CD14-positive monocyte (primary cell): ENCODE data around the gene BMP2. TPM values are rescaled to one million over a fixed set of nuclear protein-coding genes. Genes with fewer than 3 reads are reported as not detected.

Experiments used
- DNase-seq, 3 donors: peaks; one replicate each; pipeline ENCODE4 v3.0.0-alpha.2; 2011 to 2022
- H2AFZ ChIP-seq: 2 replicates; pipeline ENCODE4 v1.6.0; 2012; ENCODE audit warnings: mild to moderate bottlenecking, low read depth, low read length, inconsistent platforms; ENCODE audit not compliant: insufficient read depth, poor library complexity, severe bottlenecking
- H3K27ac ChIP-seq, 2 donors: 1 replicate in 1 of 2; 2 replicates in 1 of 2; pipeline ENCODE4 v1.5.1; 2012 to 2013; ENCODE audit warnings: low read length in 2 of 2, control low read depth in 1 of 2, inconsistent platforms in 1 of 2, low read depth in 1 of 2, mild to moderate bottlenecking in 1 of 2
- H3K27me3 ChIP-seq, 2 donors: one replicate each; pipeline versions ENCODE4 v1.6.0 to v1.6.1; 2011 to 2013; ENCODE audit warnings: low read length in 2 of 2; ENCODE audit not compliant: control insufficient read depth in 2 of 2, insufficient read depth in 2 of 2
- H3K36me3 ChIP-seq, 2 donors: replicated peaks in 1 of 2; 1 replicate in 1 of 2; 2 replicates in 1 of 2; pipeline versions ENCODE4 v1.5.1 to v1.6.1; 2012 to 2013; ENCODE audit warnings: low read length in 2 of 2, control low read depth in 1 of 2, inconsistent platforms in 1 of 2, mild to moderate bottlenecking in 1 of 2; ENCODE audit not compliant: insufficient read depth in 2 of 2, control insufficient read depth in 1 of 2
- H3K4me1 ChIP-seq, 2 donors: 1 replicate in 1 of 2; 2 replicates in 1 of 2; pipeline versions ENCODE4 v1.5.1 to v1.6.1; 2012 to 2013; ENCODE audit warnings: low read length in 2 of 2, control low read depth in 1 of 2, inconsistent platforms in 1 of 2, mild to moderate bottlenecking in 1 of 2, moderate library complexity in 1 of 2; ENCODE audit not compliant: insufficient read depth in 2 of 2, control insufficient read depth in 1 of 2
- H3K4me2 ChIP-seq: replicated peaks from 2 replicates; pipeline ENCODE3; 2012; ENCODE audit warnings: low read length, moderate library complexity, mild to moderate bottlenecking; ENCODE audit not compliant: poor library complexity, severe bottlenecking; ENCODE audit errors: extremely low read depth
- H3K4me3 ChIP-seq, 3 experiments: fragments of 200-600 bp in 1 of 3; sonication (generic) in 1 of 3; replicated peaks in 1 of 3; 1 replicate in 2 of 3; 2 replicates in 1 of 3; pipeline ENCODE4 v1.5.1; 2011 to 2013; ENCODE audit warnings: low read length in 3 of 3, mild to moderate bottlenecking in 3 of 3, control low read depth in 2 of 3, low read depth in 2 of 3, inconsistent platforms in 1 of 3, moderate library complexity in 1 of 3
- H3K79me2 ChIP-seq: 2 replicates; pipeline ENCODE4 v1.6.0; 2012; ENCODE audit warnings: mild to moderate bottlenecking, control low read depth, inconsistent platforms, low read length, moderate library complexity; ENCODE audit not compliant: insufficient read depth
- H3K9ac ChIP-seq: 2 replicates; pipeline ENCODE4 v1.6.0; 2017; ENCODE audit warnings: low read length, mild to moderate bottlenecking; ENCODE audit not compliant: insufficient read depth, poor library complexity, severe bottlenecking
- H3K9me3 ChIP-seq, 2 donors: replicated peaks in 1 of 2; 1 replicate in 1 of 2; 2 replicates in 1 of 2; pipeline versions ENCODE4 v1.5.1 to v1.6.1; 2012 to 2013; ENCODE audit warnings: low read length in 2 of 2, control low read depth in 1 of 2; ENCODE audit not compliant: control insufficient read depth in 1 of 2, insufficient read depth in 1 of 2
- H4K20me1 ChIP-seq: 2 replicates; pipeline ENCODE4 v1.6.0; 2012; ENCODE audit warnings: mild to moderate bottlenecking, low read length, control low read depth, moderate library complexity; ENCODE audit not compliant: insufficient read depth
- H3K27ac Mint-ChIP-seq, 7 donors: one replicate each; pipeline ENCODE4 v1.8.0; 2020; ENCODE audit warnings: mild to moderate bottlenecking in 7 of 7, mixed read lengths in 7 of 7, moderate library complexity in 6 of 7, inconsistent platforms in 2 of 7
- H3K27me3 Mint-ChIP-seq, 3 donors: one replicate each; pipeline ENCODE4 v1.8.0; 2021 to 2022; ENCODE audit warnings: low read depth in 3 of 3, mild to moderate bottlenecking in 3 of 3, mixed read lengths in 3 of 3, moderate library complexity in 3 of 3, inconsistent platforms in 1 of 3
- H3K36me3 Mint-ChIP-seq, 2 donors: one replicate each; pipeline ENCODE4 v1.8.0; 2020; ENCODE audit warnings: mixed read lengths in 2 of 2, inconsistent platforms in 1 of 2, mild to moderate bottlenecking in 1 of 2
- H3K4me1 Mint-ChIP-seq: one replicate; pipeline ENCODE4 v1.8.0; 2020; ENCODE audit warnings: mild to moderate bottlenecking, mixed read lengths
- H3K4me3 Mint-ChIP-seq, 2 donors: one replicate each; pipeline ENCODE4 v1.8.0; 2020; ENCODE audit warnings: mild to moderate bottlenecking in 2 of 2, mixed read lengths in 2 of 2, moderate library complexity in 1 of 2
- H3K9me3 Mint-ChIP-seq, 7 donors: one replicate each; pipeline ENCODE4 v1.8.0; 2020 to 2022; ENCODE audit warnings: mixed read lengths in 7 of 7, mild to moderate bottlenecking in 6 of 7, moderate library complexity in 6 of 7, inconsistent platforms in 2 of 7
- WGBS: methylation state at CpG from one replicate; pipeline ENCODE4 v1.1.5; 2013; ENCODE audit warnings: missing lambda C conversion rate; ENCODE audit not compliant: insufficient coverage; 5-methylcytosine and 5-hydroxymethylcytosine counted together
- intact Hi-C, 2 donors: fragments of 100-400 bp; cut with micrococcal nuclease; formaldehyde crosslinking; loops; one replicate each; pipeline versions ENCODE4 v1.15.0 to v1.15.1; 2023
- polyA plus RNA-seq, 3 donors: library from polyadenylated mRNA; depleted of rRNA in 1 of 3; unstranded in 2 of 3; stranded (reverse) in 1 of 3; fragments of 300-500 nt in 2 of 3; fragments of >200 nt in 1 of 3; fragmentation: Illumina TruSeq in 2 of 3; gene quantifications; 1 replicate in 2 of 3; 2 replicates in 1 of 3; pipeline ENCODE4 v1.2.3, GENCODE V29; 2012 to 2021
- TF ChIP-seq, protein P1 (sequence below): fragments of 200-600 bp; IDR thresholded peaks from one replicate; pipeline ENCODE4 v1.8.0; 2022; ENCODE audit warnings: antibody characterized with exemption, mild to moderate bottlenecking

The BMP2 gene
- polyA plus RNA-seq, 3 donors, result 0.07 TPM; not detected in 2

DNA sequence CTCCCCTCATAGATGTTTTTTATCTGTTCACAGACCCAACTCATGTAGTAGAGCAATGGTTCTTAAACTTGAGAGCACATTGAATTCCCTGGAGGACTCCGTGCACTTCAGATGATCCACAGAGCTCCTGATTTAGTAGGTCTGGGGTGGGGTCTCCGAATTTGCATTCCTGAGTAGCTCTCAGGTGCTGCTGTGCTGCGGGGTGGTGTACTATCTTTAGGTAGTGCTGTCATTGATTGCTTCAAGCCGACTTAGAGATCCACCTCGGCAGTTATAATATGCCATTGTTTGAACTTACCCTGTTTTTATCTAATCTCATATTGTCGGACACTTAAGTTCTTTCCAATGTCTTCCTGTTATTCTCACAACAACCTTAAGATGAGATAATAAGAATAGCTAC, 45.0 kb downstream of the BMP2 start:
- Histone ChIP-seq H3K27ac (no peak overlapping the region), H3K9ac (no peak overlapping the region), H3K36me3 (no peaks in the 10 kb centered on the region), H3K27me3 (peaks cover 5 to 15% of the 10 kb centered on the region in 2 donors), H3K4me2 (no peak overlapping the region), H3K9me3 (no peaks in the 10 kb centered on the region), H4K20me1 (no peaks in the 10 kb centered on the region), H2AFZ (no peak overlapping the region), H3K4me3 (no peak overlapping the region), H3K79me2 (no peaks in the 10 kb centered on the region), H3K4me1 (no peaks in the 10 kb centered on the region)
- H3K4me1 Mint-ChIP-seq, result no peaks in the 10 kb centered on the region
- intact Hi-C loops, result no loop called here
- peaks cover 0 to 3% (median 0%) of the 10 kb centered on the region in 7 donors for H3K9me3 Mint-ChIP-seq
- TF ChIP-seq, protein P1, sequence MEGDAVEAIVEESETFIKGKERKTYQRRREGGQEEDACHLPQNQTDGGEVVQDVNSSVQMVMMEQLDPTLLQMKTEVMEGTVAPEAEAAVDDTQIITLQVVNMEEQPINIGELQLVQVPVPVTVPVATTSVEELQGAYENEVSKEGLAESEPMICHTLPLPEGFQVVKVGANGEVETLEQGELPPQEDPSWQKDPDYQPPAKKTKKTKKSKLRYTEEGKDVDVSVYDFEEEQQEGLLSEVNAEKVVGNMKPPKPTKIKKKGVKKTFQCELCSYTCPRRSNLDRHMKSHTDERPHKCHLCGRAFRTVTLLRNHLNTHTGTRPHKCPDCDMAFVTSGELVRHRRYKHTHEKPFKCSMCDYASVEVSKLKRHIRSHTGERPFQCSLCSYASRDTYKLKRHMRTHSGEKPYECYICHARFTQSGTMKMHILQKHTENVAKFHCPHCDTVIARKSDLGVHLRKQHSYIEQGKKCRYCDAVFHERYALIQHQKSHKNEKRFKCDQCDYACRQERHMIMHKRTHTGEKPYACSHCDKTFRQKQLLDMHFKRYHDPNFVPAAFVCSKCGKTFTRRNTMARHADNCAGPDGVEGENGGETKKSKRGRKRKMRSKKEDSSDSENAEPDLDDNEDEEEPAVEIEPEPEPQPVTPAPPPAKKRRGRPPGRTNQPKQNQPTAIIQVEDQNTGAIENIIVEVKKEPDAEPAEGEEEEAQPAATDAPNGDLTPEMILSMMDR, result no peak
- H3K27ac Mint-ChIP-seq, result no peak overlapping the region
- 63% methylated on average over 1 of the region's 6 CpGs for WGBS
- H3K27me3 Mint-ChIP-seq, result peaks cover 0 to 20% (median 8%) of the 10 kb centered on the region in 3 donors
- no peak for DNase-seq
- H3K36me3 Mint-ChIP-seq, result no peaks in the 10 kb centered on the region
- no peak overlapping the region for H3K4me3 Mint-ChIP-seq

DNA sequence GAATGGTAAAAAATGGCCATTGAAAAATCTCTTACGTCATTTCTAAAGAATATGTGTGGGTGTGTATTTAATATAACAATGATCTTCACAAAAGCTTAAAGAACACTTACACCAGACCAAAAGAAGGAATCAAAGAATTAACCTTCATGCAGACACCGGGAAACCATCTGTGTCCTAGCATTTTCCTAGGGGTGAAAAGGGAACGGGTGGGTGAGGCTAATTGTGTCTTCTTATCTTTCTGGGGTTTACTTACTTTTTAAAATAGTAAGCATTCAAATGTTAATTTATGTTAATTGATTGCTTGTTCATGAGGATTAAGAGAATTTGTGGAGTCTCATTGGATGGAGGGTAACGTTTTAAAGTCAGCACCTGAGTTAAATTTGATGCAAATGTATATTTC, 47.5 kb downstream of the BMP2 start:
- no peak for DNase-seq
- Histone ChIP-seq H3K4me1 (no peaks in the 10 kb centered on the region), H2AFZ (no peak overlapping the region), H3K27ac (no peak overlapping the region), H3K27me3 (peaks cover 5 to 15% of the 10 kb centered on the region in 2 donors), H3K9me3 (no peaks in the 10 kb centered on the region), H3K4me2 (no peak overlapping the region), H3K9ac (no peak overlapping the region), H3K36me3 (no peaks in the 10 kb centered on the region), H3K4me3 (no peak overlapping the region), H4K20me1 (no peaks in the 10 kb centered on the region), H3K79me2 (no peaks in the 10 kb centered on the region)
- no peaks in the 10 kb centered on the region for H3K4me1 Mint-ChIP-seq
- H3K4me3 Mint-ChIP-seq, result no peak overlapping the region
- TF ChIP-seq, protein P1, result no peak
- intact Hi-C loops, result no loop called here
- H3K9me3 Mint-ChIP-seq, result no peaks in the 10 kb centered on the region
- no CpG with 5 or more reads among the region's 4 CpGs for WGBS
- peaks cover 0 to 22% (median 10%) of the 10 kb centered on the region in 3 donors for H3K27me3 Mint-ChIP-seq
- H3K36me3 Mint-ChIP-seq, result no peaks in the 10 kb centered on the region
- no peak overlapping the region for H3K27ac Mint-ChIP-seq
